Measurements from ENCODE around the gene CD19. TPM values are rescaled to one million over a fixed set of nuclear protein-coding genes. Genes with fewer than 3 reads are reported as not detected.

The CD19 gene
- total RNA-seq, 1 donor from 2014 or later, result not detected

DNA sequence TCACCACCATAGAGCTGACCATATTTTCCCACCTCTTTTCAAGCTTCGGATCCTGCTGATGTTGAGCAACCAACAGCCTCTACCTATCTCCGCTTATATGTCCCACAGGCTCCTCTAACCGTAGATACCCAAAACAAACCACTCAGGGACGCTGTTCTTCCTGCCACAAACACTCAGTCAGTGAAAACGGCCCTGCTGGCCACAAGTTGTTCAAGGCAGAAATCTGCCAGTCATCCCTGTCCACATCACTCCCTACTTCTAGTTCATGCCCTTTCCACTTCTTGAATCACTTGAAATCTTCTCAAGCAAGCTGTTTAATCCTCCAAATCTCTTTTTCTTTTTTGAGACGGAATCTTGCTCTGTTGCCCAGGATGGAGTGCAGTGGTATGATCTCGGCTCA lies 14.7 kb upstream of the CD19 start:
- Mint-ChIP-seq H3K27ac (ENCODE audit: unreplicated experiment) (no peak overlapping the region), H3K36me3 (ENCODE audit: low read depth, unreplicated experiment) (peaks cover 19% of the 10 kb centered on the region), H3K27me3 (ENCODE audit: unreplicated experiment) (peaks cover 2% of the 10 kb centered on the region), H3K4me1 (ENCODE audit: unreplicated experiment) (no peaks in the 10 kb centered on the region), H3K9me3 (ENCODE audit: unreplicated experiment) (no peaks in the 10 kb centered on the region), H3K4me3 (ENCODE audit: unreplicated experiment) (peak overlapping the region; percentile 6)
- no peak for DNase-seq (ENCODE audit: low spot score)
- TF ChIP-seq, protein P1, sequence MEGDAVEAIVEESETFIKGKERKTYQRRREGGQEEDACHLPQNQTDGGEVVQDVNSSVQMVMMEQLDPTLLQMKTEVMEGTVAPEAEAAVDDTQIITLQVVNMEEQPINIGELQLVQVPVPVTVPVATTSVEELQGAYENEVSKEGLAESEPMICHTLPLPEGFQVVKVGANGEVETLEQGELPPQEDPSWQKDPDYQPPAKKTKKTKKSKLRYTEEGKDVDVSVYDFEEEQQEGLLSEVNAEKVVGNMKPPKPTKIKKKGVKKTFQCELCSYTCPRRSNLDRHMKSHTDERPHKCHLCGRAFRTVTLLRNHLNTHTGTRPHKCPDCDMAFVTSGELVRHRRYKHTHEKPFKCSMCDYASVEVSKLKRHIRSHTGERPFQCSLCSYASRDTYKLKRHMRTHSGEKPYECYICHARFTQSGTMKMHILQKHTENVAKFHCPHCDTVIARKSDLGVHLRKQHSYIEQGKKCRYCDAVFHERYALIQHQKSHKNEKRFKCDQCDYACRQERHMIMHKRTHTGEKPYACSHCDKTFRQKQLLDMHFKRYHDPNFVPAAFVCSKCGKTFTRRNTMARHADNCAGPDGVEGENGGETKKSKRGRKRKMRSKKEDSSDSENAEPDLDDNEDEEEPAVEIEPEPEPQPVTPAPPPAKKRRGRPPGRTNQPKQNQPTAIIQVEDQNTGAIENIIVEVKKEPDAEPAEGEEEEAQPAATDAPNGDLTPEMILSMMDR (IDR thresholded peaks at IDR 0.05; ENCODE audit: unreplicated experiment), result no peak

GRCh38 chr16:28918698-28919097 lies 13.1 kb upstream of the CD19 start:
- TF ChIP-seq, protein P1 (IDR thresholded peaks at IDR 0.05; ENCODE audit: unreplicated experiment), result no peak
- peaks cover 5% of the 10 kb centered on the region for H3K27me3 Mint-ChIP-seq (ENCODE audit: unreplicated experiment)
- DNase-seq (ENCODE audit: low spot score), result no peak
- no peak overlapping the region for H3K4me3 Mint-ChIP-seq (ENCODE audit: unreplicated experiment)
- H3K36me3 Mint-ChIP-seq (ENCODE audit: low read depth, unreplicated experiment), result peaks cover 14% of the 10 kb centered on the region
- H3K27ac Mint-ChIP-seq (ENCODE audit: unreplicated experiment), result no peak overlapping the region
- H3K4me1 Mint-ChIP-seq (ENCODE audit: unreplicated experiment), result peaks cover 4% of the 10 kb centered on the region
- no peaks in the 10 kb centered on the region for H3K9me3 Mint-ChIP-seq (ENCODE audit: unreplicated experiment)

DNA sequence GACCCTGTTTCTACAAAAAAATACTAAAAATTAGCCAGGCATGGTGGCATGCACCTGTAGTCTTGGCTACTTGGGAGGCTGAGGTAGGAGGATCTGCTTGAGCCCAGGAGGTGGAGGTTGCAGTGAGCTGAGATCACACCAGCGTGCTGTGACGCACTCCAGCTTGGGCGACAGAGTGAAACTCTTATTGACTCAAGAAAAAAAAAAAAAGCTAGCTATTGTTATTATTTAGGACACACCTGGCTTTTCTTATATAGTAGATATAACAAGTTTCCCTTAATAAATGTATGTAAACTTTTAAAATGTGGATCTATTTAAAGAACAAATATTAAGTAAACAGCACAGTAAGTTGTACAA lies 8.6 kb upstream of the CD19 start:
- TF ChIP-seq, protein P1 (IDR thresholded peaks at IDR 0.05; ENCODE audit: unreplicated experiment), result no peak
- Mint-ChIP-seq H3K4me3 (ENCODE audit: unreplicated experiment) (peak overlapping the region; percentile 89), H3K9me3 (ENCODE audit: unreplicated experiment) (no peaks in the 10 kb centered on the region), H3K27ac (ENCODE audit: unreplicated experiment) (peak overlapping the region; percentile 25), H3K4me1 (ENCODE audit: unreplicated experiment) (peaks cover 11% of the 10 kb centered on the region), H3K36me3 (ENCODE audit: low read depth, unreplicated experiment) (peaks cover 4% of the 10 kb centered on the region), H3K27me3 (ENCODE audit: unreplicated experiment) (peaks cover 7% of the 10 kb centered on the region)
- no peak for DNase-seq (ENCODE audit: low spot score)

DNA sequence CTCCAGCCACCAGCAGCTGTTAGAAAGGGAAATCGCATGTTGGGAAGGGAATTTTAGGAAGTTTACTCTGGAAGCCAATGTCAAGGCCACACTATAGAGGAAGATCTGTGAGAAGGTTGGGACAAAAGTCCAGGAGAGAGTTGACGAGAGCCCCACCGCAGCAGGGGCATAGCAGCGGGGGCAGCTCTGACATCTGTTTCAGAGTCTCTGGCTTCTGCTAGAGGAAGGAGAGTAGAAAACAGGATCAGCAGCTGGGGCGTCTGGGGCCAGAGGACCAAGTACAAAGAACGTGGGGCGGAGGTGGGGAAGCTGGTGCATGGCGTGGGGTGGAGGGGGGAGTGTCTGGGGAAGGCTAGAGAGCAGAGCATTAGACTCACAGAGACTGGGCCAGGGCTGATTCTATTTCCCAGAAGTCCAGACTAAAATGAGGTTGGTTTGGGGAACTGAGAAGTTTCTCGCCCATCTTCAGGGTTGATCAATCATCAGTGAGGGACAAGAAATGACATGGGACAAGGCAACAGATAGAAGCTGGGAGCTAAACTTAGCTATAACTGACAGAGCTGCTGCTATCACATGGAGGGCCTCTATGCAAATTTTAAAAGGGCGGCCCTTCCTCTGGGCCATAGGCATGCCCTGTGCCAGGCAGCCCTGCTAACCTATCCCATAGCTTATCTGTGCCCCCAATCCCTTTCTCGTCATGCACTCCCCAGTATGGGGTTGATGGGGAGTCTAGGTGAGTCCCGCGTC lies 7.9 kb upstream of the CD19 start:
- Mint-ChIP-seq H3K4me1 (ENCODE audit: unreplicated experiment) (peaks cover 11% of the 10 kb centered on the region), H3K36me3 (ENCODE audit: low read depth, unreplicated experiment) (peaks cover 4% of the 10 kb centered on the region), H3K27ac (ENCODE audit: unreplicated experiment) (peak overlapping the region; percentile 25), H3K9me3 (ENCODE audit: unreplicated experiment) (no peaks in the 10 kb centered on the region), H3K4me3 (ENCODE audit: unreplicated experiment) (peak overlapping the region; percentile 89), H3K27me3 (ENCODE audit: unreplicated experiment) (peaks cover 7% of the 10 kb centered on the region)
- TF ChIP-seq, protein P1 (IDR thresholded peaks at IDR 0.05; ENCODE audit: unreplicated experiment), result no peak
- DNase-seq (ENCODE audit: low spot score), result no peak

DNA sequence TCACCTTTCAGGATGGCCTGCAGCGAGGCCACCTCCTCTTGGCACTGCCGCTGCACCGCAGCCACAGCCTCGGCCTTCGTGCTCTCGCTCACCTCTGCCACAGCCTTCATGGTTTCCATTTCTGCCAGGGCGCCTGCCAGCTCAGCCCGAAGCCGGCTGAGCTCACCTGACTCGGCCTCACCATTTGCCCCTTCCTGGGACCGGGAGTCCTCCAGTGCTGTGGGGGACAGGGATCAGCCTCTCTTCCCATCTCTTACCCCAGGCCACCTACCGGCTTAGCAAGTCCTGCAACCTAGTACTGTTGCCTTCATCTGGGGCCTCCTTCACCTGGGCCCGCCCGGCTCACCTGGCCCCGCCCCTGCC lies 7.4 kb upstream of the CD19 start:
- Mint-ChIP-seq H3K4me1 (ENCODE audit: unreplicated experiment) (peaks cover 11% of the 10 kb centered on the region), H3K9me3 (ENCODE audit: unreplicated experiment) (no peaks in the 10 kb centered on the region), H3K4me3 (ENCODE audit: unreplicated experiment) (peak overlapping the region; percentile 89), H3K27ac (ENCODE audit: unreplicated experiment) (no peak overlapping the region), H3K27me3 (ENCODE audit: unreplicated experiment) (peaks cover 7% of the 10 kb centered on the region), H3K36me3 (ENCODE audit: low read depth, unreplicated experiment) (peaks cover 4% of the 10 kb centered on the region)
- DNase-seq (ENCODE audit: low spot score), result no peak
- TF ChIP-seq, protein P1 (IDR thresholded peaks at IDR 0.05; ENCODE audit: unreplicated experiment), result no peak
